Esophagus squamous epithelium (tissue), 4 donors: ENCODE measurements around the gene GALNT6.

Experiments used
- POLR2A ChIP-seq, 4 donors: fragments of 450-650 bp; IDR thresholded peaks; one replicate each; pipeline ENCODE4 v1.6.1; 2017; ENCODE audit warnings: antibody characterized with exemption in 4 of 4, mild to moderate bottlenecking in 4 of 4, moderate library complexity in 3 of 4
- TF ChIP-seq, protein P1 (sequence below), 6 experiments: fragments of 450-650 bp in 4 of 6; fragments of 200-600 bp in 2 of 6; sonication (generic) in 2 of 6; IDR thresholded peaks; one replicate each; pipeline ENCODE4 v1.5.1; 2016 to 2019; ENCODE audit warnings: antibody characterized with exemption in 6 of 6, mild to moderate bottlenecking in 4 of 6, moderate library complexity in 4 of 6

DNA sequence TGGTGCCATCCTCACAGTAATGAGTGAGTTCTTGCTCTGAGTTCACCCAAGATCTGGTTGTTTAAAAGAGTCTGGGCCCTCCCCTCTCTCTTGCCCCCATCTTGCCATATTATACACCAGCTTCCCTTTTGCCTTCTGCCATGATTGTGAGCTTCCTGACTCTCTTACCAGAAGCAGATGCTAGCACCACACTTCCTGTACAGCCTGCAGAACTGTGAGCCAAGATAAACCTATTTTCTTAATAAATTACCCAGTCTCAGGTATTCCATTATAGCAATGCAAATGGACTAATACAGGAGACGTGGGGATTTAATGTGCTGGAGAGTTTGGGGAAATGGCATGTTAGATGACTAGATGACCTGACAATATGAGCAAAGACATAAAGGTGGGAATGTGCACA lies 46.2 kb upstream of the GALNT6 start:
- TF ChIP-seq, protein P1, sequence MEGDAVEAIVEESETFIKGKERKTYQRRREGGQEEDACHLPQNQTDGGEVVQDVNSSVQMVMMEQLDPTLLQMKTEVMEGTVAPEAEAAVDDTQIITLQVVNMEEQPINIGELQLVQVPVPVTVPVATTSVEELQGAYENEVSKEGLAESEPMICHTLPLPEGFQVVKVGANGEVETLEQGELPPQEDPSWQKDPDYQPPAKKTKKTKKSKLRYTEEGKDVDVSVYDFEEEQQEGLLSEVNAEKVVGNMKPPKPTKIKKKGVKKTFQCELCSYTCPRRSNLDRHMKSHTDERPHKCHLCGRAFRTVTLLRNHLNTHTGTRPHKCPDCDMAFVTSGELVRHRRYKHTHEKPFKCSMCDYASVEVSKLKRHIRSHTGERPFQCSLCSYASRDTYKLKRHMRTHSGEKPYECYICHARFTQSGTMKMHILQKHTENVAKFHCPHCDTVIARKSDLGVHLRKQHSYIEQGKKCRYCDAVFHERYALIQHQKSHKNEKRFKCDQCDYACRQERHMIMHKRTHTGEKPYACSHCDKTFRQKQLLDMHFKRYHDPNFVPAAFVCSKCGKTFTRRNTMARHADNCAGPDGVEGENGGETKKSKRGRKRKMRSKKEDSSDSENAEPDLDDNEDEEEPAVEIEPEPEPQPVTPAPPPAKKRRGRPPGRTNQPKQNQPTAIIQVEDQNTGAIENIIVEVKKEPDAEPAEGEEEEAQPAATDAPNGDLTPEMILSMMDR (IDR thresholded peaks at IDR 0.05) = no peak
- no peak for TF ChIP-seq POLR2A (IDR thresholded peaks at IDR 0.05)
